NCI-H2029 treated with DMSO at 0.1 percent for 48 hours (cell line): ENCODE measurements around the gene SMIM33.
"Not testable (repeated sequence)": the region's sequence is repeated elsewhere in the genome, so short reads cannot be mapped to it uniquely, and the experiment has no call there.

Source experiments
- DNase-seq: peaks from one replicate; lab custom pipeline; 2025; lab: John Stamatoyannopoulos, UW

The SMIM33 gene

GRCh38 chr5:139470821-139471300 lies at the start of gene SMIM33:
Gene SMIM33, plus strand, starts transcription at chr5:139471004. Its CDS starts 118 bp downstream, at chr5:139471122.
- DNase-seq: no peak

GRCh38 chr5:139422307-139422893 lies 48.4 kb upstream of the SMIM33 start:
- DNase-seq: peak; percentile 82

- no peak for DNase-seq
Measured at GRCh38 chr5:139425497-139425896, 45.3 kb upstream of the SMIM33 start.

- DNase-seq: no peak
Measured at GRCh38 chr5:139426203-139426885, 44.5 kb upstream of the SMIM33 start.

- no peak for DNase-seq
Measured at GRCh38 chr5:139430015-139430414, 40.8 kb upstream of the SMIM33 start.

GRCh38 chr5:139431706-139432105 lies 39.1 kb upstream of the SMIM33 start:
- DNase-seq: no peak

GRCh38 chr5:139435676-139436075 lies 35.1 kb upstream of the SMIM33 start:
- DNase-seq: no peak

GRCh38 chr5:139438707-139439012 lies 32.1 kb upstream of the SMIM33 start:
- DNase-seq: no peak

GRCh38 chr5:139439013-139439903 lies 31.5 kb upstream of the SMIM33 start, which contains the start of gene DNAJC18:
Gene DNAJC18, minus strand, starts transcription at chr5:139439525. Its CDS starts 80 bp downstream, at chr5:139439445.
- peak; percentile 76 for DNase-seq

GRCh38 chr5:139440416-139440815 lies 30.4 kb upstream of the SMIM33 start:
- not testable (repeated sequence) for DNase-seq

- DNase-seq: no peak
Measured at GRCh38 chr5:139443831-139444453, 26.9 kb upstream of the SMIM33 start.

- DNase-seq: no peak
Measured at GRCh38 chr5:139445325-139446170, 25.3 kb upstream of the SMIM33 start.

GRCh38 chr5:139446956-139447779 lies 23.6 kb upstream of the SMIM33 start:
- DNase-seq: no peak

GRCh38 chr5:139451176-139451575 lies 19.6 kb upstream of the SMIM33 start:
- DNase-seq: no peak

GRCh38 chr5:139451878-139452660 lies 18.7 kb upstream of the SMIM33 start:
- DNase-seq: no peak

- no peak for DNase-seq
Measured at GRCh38 chr5:139453683-139454567, 16.9 kb upstream of the SMIM33 start.

GRCh38 chr5:139454568-139455290 lies 16.1 kb upstream of the SMIM33 start:
- DNase-seq: no peak

- DNase-seq: no peak
Measured at GRCh38 chr5:139456776-139457175, 14.0 kb upstream of the SMIM33 start.
